Fibroblast of mammary gland (primary cell): Measurements from ENCODE around the gene DNAJC7.
"Not testable (repeated sequence)": the region's sequence is repeated elsewhere in the genome, so short reads cannot be mapped to it uniquely, and the experiment has no call there.

ENCODE experiments used
- DNase-seq: peaks from one replicate; pipeline ENCODE4 v3.0.0-alpha.2; 2010; ENCODE audit warnings: low read depth
- H3K4me3 ChIP-seq: 2 replicates; pipeline ENCODE4 v1.5.1; 2011; ENCODE audit warnings: low read depth, mild to moderate bottlenecking, low read length, moderate library complexity; ENCODE audit not compliant: control insufficient read depth
- TF ChIP-seq, protein P1 (sequence below): conservative IDR thresholded peaks from 2 replicates; pipeline ENCODE4 v1.5.1; 2011; ENCODE audit warnings: low read depth, low read length, inconsistent platforms; ENCODE audit not compliant: control insufficient read depth, insufficient read depth

Gene DNAJC7

DNA sequence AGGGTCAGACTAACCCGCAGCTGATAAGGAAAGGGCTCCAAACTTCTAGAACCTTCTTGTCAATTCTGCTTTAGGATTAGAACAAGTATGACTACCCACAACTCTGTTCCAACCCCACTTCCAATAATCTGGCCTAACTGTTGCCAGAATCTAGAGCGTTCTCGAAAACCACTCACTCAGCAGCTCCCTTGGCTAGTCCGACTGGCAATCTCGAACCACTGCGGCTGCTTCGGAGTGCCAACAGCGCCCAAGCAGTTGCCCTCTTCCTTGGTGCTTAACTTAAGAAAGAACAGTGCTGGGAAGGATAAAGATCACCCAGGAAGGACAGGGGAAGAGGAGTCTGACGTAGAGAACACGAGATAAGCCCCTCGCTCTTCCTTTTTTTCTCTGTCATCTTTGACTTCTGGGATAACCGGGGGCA lies 818 bp downstream of the DNAJC7 start:
- DNase-seq: no peak
- TF ChIP-seq, protein P1, sequence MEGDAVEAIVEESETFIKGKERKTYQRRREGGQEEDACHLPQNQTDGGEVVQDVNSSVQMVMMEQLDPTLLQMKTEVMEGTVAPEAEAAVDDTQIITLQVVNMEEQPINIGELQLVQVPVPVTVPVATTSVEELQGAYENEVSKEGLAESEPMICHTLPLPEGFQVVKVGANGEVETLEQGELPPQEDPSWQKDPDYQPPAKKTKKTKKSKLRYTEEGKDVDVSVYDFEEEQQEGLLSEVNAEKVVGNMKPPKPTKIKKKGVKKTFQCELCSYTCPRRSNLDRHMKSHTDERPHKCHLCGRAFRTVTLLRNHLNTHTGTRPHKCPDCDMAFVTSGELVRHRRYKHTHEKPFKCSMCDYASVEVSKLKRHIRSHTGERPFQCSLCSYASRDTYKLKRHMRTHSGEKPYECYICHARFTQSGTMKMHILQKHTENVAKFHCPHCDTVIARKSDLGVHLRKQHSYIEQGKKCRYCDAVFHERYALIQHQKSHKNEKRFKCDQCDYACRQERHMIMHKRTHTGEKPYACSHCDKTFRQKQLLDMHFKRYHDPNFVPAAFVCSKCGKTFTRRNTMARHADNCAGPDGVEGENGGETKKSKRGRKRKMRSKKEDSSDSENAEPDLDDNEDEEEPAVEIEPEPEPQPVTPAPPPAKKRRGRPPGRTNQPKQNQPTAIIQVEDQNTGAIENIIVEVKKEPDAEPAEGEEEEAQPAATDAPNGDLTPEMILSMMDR: no peak
- H3K4me3 ChIP-seq: peak overlapping the region; percentile 97

GRCh38 chr17:42013740-42014139 lies 3.5 kb downstream of the DNAJC7 start:
- H3K4me3 ChIP-seq, DNase-seq: not testable (repeated sequence)

- H3K4me3 ChIP-seq, DNase-seq: not testable (repeated sequence)
Observed at GRCh38 chr17:42012363-42012762, 4.9 kb downstream of the DNAJC7 start.

DNA sequence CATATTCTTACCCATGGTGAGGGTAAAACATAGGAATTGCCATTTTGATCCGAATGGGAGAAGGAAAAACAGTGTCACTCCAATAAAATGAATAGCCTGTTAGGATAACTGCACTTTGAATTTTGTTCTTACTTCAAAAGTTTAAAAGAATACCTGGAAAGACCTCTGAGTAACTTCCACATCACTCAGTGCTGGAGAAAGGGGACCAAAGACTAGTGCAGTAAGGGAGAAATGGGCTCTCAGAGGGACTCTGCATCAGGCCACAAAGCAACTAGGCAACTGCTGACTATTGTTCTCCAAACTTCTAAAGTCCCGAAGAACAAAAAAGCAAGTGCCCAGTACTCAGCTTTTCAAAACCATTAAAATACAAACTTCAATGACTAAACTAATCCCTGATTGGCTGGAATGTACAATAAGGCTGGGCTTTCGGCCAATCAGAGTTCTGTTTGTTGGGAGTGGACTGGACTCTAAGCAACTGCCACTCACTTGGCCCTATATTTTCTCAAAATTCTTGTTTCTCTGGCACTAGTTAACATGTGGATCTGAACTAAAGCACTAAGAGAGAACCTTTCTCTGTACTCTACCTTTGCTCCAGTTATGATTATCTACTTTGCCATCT lies 6.2 kb downstream of the DNAJC7 start:
- TF ChIP-seq, protein P1: no peak
- peak; percentile 69 for DNase-seq
- H3K4me3 ChIP-seq: no peak overlapping the region

- not testable (repeated sequence) for H3K4me3 ChIP-seq
Observed at GRCh38 chr17:42010266-42010680, 7.0 kb downstream of the DNAJC7 start.

DNA sequence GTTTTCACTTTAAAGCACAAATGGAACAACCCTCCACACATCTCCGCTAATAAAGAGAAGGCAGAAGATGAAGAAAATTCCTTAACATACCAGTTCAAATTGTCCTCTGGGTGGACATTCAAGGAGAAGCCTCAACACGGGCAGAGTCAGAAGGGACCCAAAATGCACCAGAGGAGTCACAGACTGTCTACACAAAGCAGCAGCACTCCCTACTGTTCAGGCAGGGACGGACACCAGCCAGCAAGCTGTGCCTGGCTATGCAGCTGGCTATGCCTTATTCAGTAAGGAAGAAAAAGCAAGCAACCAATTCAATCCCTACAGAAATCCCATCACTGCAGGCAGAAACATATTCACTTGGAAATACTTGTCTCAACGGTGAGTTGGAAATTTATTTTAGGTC lies 8.1 kb downstream of the DNAJC7 start:
- H3K4me3 ChIP-seq: no peak overlapping the region
- no peak for DNase-seq
- TF ChIP-seq, protein P1: peak; percentile 16

More at GRCh38 chr17:42010266-42010680, 7.0 kb downstream of the DNAJC7 start:
- DNase-seq: peak; percentile 62

GRCh38 chr17:42005166-42005565 lies 12.1 kb downstream of the DNAJC7 start:
- no peak for DNase-seq
- TF ChIP-seq, protein P1: no peak
- H3K4me3 ChIP-seq: no peak overlapping the region

GRCh38 chr17:42002792-42003301 lies 14.4 kb downstream of the DNAJC7 start:
- no peak overlapping the region for H3K4me3 ChIP-seq
- TF ChIP-seq, protein P1: no peak
- DNase-seq: no peak
